OCI-LY7 (cell line): ENCODE measurements around the gene C1orf94. TPM values are rescaled to one million over a fixed set of nuclear protein-coding genes. Genes with fewer than 3 reads are reported as not detected.
"Not testable (repeated sequence)": the region's sequence is repeated elsewhere in the genome, so short reads cannot be mapped to it uniquely, and the experiment has no call there.

Experiments used
- BruUV-seq: library from RNA; stranded (reverse); fragments of 400-500 nt; replicated peaks from 2 replicates; lab custom pipeline; 2021; lab: Mats Ljungman, UMichigan
- CTCF ChIA-PET: fragments of 300-600 bp; sonication (Branson Sonifier 250); formaldehyde crosslinking; loops from one replicate; lab custom pipeline; 2022; ENCODE audit warnings: antibody characterized with exemption; ENCODE audit not compliant: unreplicated experiment; lab: Charles Lee
- POLR2A ChIA-PET: fragments of 300-600 bp; sonication (Branson Sonifier 250); formaldehyde crosslinking; loops from one replicate; lab custom pipeline; 2022; ENCODE audit warnings: antibody characterized with exemption; lab: Charles Lee
- DNase-seq: peaks from one replicate; pipeline ENCODE4 v3.0.0-alpha.2; 2015; ENCODE audit warnings: low spot score
- H2AFZ ChIP-seq: fragments of 200-600 bp; sonication (generic), shearing (Covaris generic); 2 replicates; pipeline ENCODE4 v1.6.1; 2014; ENCODE audit warnings: mild to moderate bottlenecking, antibody characterized with exemption, low read length, moderate library complexity
- H3K27ac ChIP-seq: fragments of 200-600 bp; sonication (generic); 2 replicates; pipeline ENCODE4 v1.5.1; 2014; ENCODE audit warnings: mixed run types, low read depth, mild to moderate bottlenecking, moderate library complexity, low read length, inconsistent platforms; ENCODE audit not compliant: poor library complexity, severe bottlenecking
- H3K36me3 ChIP-seq: fragments of 200-600 bp; sonication (generic); 2 replicates; pipeline ENCODE4 v1.6.1; 2014; ENCODE audit warnings: mild to moderate bottlenecking, antibody characterized with exemption, low read length, moderate library complexity, mixed read lengths; ENCODE audit not compliant: insufficient read depth
- H3K4me1 ChIP-seq: fragments of 200-600 bp; sonication (generic); 2 replicates; pipeline ENCODE4 v1.5.1; 2014; ENCODE audit warnings: mild to moderate bottlenecking, low read length; ENCODE audit not compliant: insufficient read depth, poor library complexity, severe bottlenecking
- H3K4me2 ChIP-seq: fragments of 200-600 bp; sonication (generic); 2 replicates; pipeline ENCODE4 v1.6.1; 2014; ENCODE audit warnings: mild to moderate bottlenecking, low read length
- H3K4me3 ChIP-seq: fragments of 200-600 bp; sonication (generic); 2 replicates; pipeline ENCODE4 v1.5.1; 2014; ENCODE audit warnings: mild to moderate bottlenecking, low read depth, low read length; ENCODE audit not compliant: poor library complexity, severe bottlenecking
- H3K79me2 ChIP-seq: fragments of 200-600 bp; sonication (generic); 2 replicates; pipeline ENCODE4 v1.6.1; 2016; ENCODE audit warnings: low read depth, mild to moderate bottlenecking, low read length, moderate library complexity, mixed read lengths; ENCODE audit not compliant: insufficient read depth
- H3K9me2 ChIP-seq: fragments of 200-600 bp; sonication (generic); 2 replicates; pipeline ENCODE4 v1.6.1; 2016; ENCODE audit warnings: mild to moderate bottlenecking, low read length, mixed read lengths; ENCODE audit not compliant: insufficient read depth
- H3K9me3 ChIP-seq: fragments of 200-600 bp; sonication (generic); 2 replicates; pipeline ENCODE4 v1.6.1; 2014; ENCODE audit warnings: mild to moderate bottlenecking, mixed run types, low read length, mixed read lengths
- H4K20me1 ChIP-seq: fragments of 200-600 bp; sonication (generic); 2 replicates; pipeline ENCODE4 v1.6.1; 2014; ENCODE audit warnings: mild to moderate bottlenecking, antibody characterized with exemption, low read length, moderate library complexity, mixed read lengths; ENCODE audit not compliant: insufficient read depth
- EZH2phosphoT487 ChIP-seq: fragments of 200-600 bp; sonication (generic); IDR thresholded peaks from 2 replicates; pipeline ENCODE4 v1.6.1; 2018; ENCODE audit warnings: low read depth, borderline replicate concordance, mild to moderate bottlenecking, mixed run types, antibody characterized with exemption, low read length, moderate library complexity, mixed read lengths
- intact Hi-C: fragments of 100-400 bp; cut with micrococcal nuclease; formaldehyde crosslinking; loops from one replicate; pipeline ENCODE4 v1.10.0; 2022; ENCODE audit not compliant: unreplicated experiment
- total RNA-seq, 2 experiments: library from RNA; depleted of rRNA in 1 of 2; stranded (reverse); fragments of >200 nt in 1 of 2; shearing (Covaris generic) in 1 of 2; gene quantifications; 2 replicates each; pipeline ENCODE4 v1.2.3, GENCODE V29; 2014 to 2022
- TF ChIP-seq, protein P1 (sequence below): fragments of 200-600 bp; sonication (generic); conservative IDR thresholded peaks from 2 replicates; pipeline ENCODE4 v1.5.1; 2014; ENCODE audit warnings: mild to moderate bottlenecking, antibody characterized with exemption, low read length, moderate library complexity, mixed read lengths

Gene C1orf94
- total RNA-seq, 2 experiments from 2014 or later, result not detected

DNA sequence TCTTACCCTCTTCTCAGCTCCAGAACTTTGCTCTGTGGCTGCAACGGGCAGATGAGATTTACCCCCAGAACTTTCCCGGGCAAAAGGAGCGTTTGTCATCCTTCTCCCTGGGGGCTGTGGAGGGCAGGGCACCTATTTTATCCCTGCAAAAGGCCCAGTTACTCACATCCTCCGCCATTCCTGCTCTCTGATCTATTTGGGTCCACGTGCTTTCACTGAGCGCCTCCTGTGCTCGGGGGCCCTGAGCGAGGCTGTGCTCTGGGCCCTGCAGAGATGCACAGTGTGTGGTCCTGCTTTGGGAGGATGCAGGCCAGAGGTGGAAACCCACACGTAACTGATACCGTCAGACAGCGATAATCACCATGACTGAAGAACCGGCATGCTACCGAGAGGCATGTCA lies 9.3 kb upstream of the C1orf94 start:
- Histone ChIP-seq H3K4me2 (no peak overlapping the region), H3K36me3 (no peaks in the 10 kb centered on the region), H3K4me3 (no peak overlapping the region), H4K20me1 (no peaks in the 10 kb centered on the region), H3K27ac (no peak overlapping the region), H3K79me2 (no peaks in the 10 kb centered on the region), H3K4me1 (no peaks in the 10 kb centered on the region), H3K9me2 (no peaks in the 10 kb centered on the region), H3K9me3 (no peaks in the 10 kb centered on the region), H2AFZ (no peak overlapping the region)
- TF ChIP-seq EZH2phosphoT487, result no peak
- TF ChIP-seq, protein P1, sequence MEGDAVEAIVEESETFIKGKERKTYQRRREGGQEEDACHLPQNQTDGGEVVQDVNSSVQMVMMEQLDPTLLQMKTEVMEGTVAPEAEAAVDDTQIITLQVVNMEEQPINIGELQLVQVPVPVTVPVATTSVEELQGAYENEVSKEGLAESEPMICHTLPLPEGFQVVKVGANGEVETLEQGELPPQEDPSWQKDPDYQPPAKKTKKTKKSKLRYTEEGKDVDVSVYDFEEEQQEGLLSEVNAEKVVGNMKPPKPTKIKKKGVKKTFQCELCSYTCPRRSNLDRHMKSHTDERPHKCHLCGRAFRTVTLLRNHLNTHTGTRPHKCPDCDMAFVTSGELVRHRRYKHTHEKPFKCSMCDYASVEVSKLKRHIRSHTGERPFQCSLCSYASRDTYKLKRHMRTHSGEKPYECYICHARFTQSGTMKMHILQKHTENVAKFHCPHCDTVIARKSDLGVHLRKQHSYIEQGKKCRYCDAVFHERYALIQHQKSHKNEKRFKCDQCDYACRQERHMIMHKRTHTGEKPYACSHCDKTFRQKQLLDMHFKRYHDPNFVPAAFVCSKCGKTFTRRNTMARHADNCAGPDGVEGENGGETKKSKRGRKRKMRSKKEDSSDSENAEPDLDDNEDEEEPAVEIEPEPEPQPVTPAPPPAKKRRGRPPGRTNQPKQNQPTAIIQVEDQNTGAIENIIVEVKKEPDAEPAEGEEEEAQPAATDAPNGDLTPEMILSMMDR, result no peak
- POLR2A ChIA-PET, result no interaction called here
- intact Hi-C loops, result no loop called here
- no TSS peak for BruUV-seq
- DNase-seq, result no peak
- CTCF ChIA-PET, result no interaction called here

DNA sequence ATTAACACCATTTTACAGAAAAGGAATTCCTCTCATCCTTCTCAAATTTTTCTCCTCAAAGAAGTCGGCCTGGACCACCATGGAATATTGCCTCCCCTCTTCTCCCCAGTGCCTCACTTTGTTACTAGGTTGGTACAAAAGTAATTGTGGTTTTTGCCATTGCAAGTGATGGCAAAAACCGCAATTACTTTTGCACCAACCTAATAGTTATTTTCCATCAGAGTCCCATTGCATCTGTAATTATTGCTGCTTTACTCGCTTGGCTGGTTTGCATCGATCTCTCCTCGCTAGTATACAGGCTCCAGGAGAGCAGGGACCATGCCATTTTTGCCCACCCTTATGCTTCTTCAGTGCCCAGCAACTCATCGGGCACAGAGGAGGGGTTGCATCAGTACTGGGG lies 963 bp upstream of the C1orf94 start:
- no peaks in the 10 kb centered on the region for H4K20me1 ChIP-seq
- no peak for TF ChIP-seq EZH2phosphoT487
- TF ChIP-seq, protein P1, result no peak
- no peak overlapping the region for H3K4me2 ChIP-seq
- H3K4me3 ChIP-seq, result no peak overlapping the region
- H3K9me2 ChIP-seq, result no peaks in the 10 kb centered on the region
- no peaks in the 10 kb centered on the region for H3K36me3 ChIP-seq
- H3K27ac ChIP-seq, result no peak overlapping the region
- ChIA-PET POLR2A (no interaction called here), CTCF (no interaction called here)
- H3K9me3 ChIP-seq, result no peaks in the 10 kb centered on the region
- no peak overlapping the region for H2AFZ ChIP-seq
- no peaks in the 10 kb centered on the region for H3K4me1 ChIP-seq
- DNase-seq, result no peak
- intact Hi-C loops, result no loop called here
- no TSS peak for BruUV-seq
- H3K79me2 ChIP-seq, result no peaks in the 10 kb centered on the region

DNA sequence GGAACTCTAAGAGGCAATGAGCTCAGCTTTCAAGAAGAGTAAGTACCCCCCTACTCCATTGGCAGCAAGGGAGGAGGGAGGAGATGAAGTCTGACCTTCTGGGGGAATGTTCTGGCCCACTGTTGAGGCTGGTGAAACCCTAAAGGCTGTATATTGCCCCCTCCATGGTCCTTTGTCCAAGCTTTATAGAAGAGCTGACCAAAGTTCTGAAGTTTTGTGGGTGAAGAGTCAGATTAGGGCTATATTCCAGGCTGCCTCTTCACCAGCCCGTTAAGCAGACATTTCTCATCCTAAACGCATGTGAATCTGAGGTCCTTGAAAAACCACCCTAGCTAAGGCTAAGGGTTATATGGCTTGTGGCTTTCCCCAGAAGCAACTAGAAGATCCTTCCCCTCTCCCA lies 1.4 kb downstream of the C1orf94 start:
- Histone ChIP-seq H2AFZ (no peak overlapping the region), H4K20me1 (no peaks in the 10 kb centered on the region), H3K36me3 (no peaks in the 10 kb centered on the region), H3K9me2 (no peaks in the 10 kb centered on the region), H3K79me2 (no peaks in the 10 kb centered on the region), H3K4me3 (no peak overlapping the region), H3K4me2 (no peak overlapping the region), H3K9me3 (no peaks in the 10 kb centered on the region), H3K27ac (no peak overlapping the region), H3K4me1 (no peaks in the 10 kb centered on the region)
- no peak for DNase-seq
- TF ChIP-seq, protein P1, result no peak
- TF ChIP-seq EZH2phosphoT487, result no peak
- intact Hi-C loops, result no loop called here
- BruUV-seq, result no TSS peak
- CTCF ChIA-PET, result no interaction called here
- POLR2A ChIA-PET, result no interaction called here

DNA sequence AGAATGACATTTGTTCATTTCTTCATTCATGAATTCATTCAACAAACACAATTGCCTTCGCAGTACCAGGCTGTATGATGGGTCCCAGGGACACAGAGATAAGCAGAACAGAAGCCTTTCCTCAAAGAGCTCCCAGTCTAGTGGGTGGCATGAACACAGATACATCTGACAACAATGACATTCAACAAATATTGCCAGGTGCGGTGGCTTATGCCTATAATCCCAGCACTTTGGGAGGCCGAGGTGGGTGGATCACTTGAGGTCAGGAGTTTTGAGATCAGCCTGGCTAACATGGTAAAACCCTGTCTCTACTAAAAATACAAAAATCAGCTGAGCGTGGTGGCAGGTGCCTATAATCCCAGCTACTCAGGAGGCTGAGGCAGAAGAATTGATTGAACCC lies 6.7 kb downstream of the C1orf94 start:
- H3K4me3 ChIP-seq, H3K4me2 ChIP-seq, DNase-seq, H3K9me3 ChIP-seq, POLR2A ChIA-PET, CTCF ChIA-PET, BruUV-seq, H4K20me1 ChIP-seq, intact Hi-C loops, H3K79me2 ChIP-seq, H3K36me3 ChIP-seq, H2AFZ ChIP-seq, H3K27ac ChIP-seq, H3K9me2 ChIP-seq, H3K4me1 ChIP-seq: not testable (repeated sequence)
